Renal cortical epithelial cell (primary cell): ENCODE results near the gene GLS. TPM values are rescaled to one million over a fixed set of nuclear protein-coding genes. Genes with fewer than 3 reads are reported as not detected.
"Not testable (repeated sequence)": the region's sequence is repeated elsewhere in the genome, so short reads cannot be mapped to it uniquely, and the experiment has no call there.

Experiments
- DNase-seq: peaks from one replicate; pipeline ENCODE4 v3.0.0-alpha.2; 2011; ENCODE audit warnings: low read depth
- total RNA-seq: library from RNA; depleted of rRNA; stranded (reverse); fragments of >200 nt; gene quantifications from 2 replicates; pipeline ENCODE4 v1.2.3, GENCODE V29; 2014

Gene GLS
- total RNA-seq, 1 donor from 2014 or later, result 1,910 TPM

DNA sequence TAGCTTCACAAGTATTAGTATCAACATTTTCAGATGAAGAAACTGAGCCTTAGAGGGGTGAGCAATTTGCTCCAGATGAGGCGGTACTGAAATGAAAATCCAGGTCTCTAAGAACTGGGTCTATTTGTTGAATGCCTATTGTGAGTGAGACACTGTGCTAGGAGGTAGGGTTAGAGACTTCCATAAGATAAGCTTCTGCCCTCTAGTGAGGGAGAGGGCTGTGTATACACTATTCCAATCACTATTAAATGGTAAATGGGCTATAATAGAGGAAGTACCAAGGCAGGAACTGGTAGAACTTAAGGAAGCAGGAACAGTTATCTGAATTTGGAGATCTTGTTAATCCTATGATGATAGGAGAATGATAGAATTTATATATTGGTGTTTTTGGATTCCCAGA is 23.6 kb upstream of the GLS start:
- no peak for DNase-seq

DNA sequence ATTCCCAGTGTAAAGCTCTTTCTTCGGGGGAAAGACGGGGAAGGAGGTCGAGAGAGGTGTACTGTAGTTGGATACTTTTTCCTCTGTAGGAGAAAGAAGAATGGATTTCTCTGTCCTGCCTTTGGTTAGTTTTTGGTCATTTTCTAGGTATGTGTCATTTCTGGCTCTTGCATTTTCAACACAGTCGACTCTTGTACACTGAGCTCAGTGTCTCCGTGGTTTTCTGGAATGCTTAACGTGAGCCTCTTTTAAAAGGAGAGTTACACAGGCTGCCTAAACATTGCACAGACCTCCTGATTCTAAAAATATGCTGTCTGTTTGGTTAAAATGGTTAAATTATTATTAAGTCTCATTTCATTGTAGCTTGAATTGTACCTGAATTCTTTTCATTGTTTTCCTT is 21.8 kb upstream of the GLS start:
- peak; percentile 81 for DNase-seq

DNA sequence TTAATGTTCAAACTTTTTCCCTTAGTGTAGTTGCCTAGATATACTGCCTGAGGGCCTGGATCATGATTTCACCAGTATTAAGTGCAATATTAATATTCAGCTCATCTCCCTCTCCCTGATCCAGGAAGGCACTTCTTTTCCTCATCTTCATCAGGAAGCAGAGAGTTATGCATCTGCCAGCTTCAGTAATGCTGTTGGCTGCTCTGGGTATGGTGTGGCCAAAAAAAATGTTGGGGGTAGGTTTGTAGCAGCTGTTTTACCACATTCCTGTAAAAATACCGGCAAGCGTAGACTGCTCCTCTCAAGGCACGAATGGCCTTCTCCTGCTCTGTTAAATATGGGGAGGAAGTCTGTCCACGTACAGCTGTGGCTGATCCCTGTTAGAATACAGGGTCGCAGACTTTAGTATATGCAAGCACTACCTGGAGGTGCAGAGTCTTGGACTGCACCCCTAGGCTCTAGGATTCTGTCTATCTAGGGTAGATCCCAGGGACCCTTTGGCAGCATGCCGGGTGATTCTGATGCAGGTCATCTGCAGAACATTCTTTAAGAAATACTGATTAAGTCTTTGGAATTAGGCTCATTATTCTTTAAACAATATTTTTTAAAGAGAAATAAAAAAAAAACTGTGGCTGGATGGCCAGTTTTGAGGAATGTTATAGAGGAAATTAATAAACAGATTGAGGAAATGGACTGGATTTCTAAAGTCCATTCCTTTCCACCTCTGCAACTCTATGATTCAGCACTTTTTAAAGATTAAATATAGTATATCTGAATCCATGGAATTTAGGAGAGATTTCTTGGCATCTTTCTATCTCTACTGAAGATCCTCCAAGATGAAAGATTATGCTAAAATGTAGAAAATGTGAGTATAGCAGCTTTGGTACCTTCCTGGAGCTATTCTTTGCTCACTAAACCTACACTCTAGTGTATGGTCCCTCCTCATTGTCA is 21.0 kb upstream of the GLS start:
- DNase-seq, result peak; percentile 49

DNA sequence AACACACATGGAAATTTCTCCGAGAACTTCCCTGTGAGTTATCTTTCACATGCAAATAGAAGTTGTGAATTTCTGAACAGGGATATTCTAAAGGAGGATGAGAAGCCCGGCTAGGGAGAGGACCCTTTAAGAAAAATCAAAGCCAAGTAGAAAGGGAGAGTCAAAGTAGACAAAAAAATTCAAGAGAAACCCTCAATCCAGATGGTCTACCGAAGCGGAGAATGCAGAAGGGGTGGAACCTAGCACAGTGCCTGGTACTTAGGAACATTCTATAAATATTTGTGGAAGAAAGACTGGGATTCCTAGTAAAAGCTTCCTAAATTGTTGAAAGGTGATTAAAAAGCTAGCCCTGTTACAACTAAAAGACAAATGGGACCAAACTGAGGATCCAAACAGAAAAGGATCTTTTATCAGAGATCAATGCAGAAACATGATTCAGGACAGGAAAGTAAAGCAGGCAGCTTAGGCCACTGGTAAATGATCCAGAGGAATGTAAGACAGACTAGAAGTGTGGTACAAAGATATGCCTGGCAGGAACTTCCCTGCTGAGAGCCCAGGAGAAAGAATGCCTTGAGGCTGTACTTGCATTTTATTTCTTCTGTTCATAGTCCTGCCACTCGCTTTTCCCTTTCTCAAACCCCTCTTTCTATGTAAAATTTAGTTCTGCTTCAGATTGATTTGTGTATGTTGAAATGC is 19.5 kb upstream of the GLS start:
- DNase-seq, result peak; percentile 84

DNA sequence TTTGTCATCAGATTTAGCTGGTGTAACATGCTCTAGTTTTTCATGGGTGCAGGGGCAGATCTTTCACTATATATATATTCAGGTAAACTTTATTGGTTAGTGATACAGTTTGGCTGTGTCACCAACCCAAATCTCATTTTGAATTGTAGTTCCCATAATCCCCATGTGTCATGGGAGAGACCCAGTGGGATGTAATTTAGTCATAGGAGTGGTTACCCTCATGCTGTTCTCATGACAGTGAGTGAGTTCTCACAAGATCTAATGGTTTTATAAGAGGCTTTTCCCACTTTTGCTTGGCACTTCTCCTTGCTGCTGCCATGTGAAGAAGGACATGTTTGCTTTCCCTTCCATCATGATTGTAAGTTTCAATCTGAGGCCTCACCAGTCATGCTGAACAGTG is 18.5 kb upstream of the GLS start:
- not testable (repeated sequence) for DNase-seq

DNA sequence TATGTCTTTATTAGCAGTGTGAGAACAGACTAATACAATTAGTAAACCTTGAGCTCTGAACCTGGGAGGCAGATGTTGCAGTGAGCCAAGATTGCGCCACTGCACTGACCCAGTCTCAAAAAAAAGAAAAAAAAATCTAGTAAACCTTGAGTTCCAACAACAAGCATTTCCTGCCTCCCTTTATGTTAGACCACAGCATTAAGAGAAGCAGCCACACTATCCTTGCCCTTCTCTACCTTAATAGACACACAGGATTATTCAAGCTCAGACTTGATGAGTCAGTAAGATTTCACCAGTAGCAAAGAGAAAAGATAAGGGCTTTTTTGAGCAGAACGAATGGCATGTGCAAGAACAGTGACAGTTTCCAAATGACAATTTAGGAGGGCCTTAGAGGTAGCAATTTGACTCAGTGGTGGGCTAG is 18.0 kb upstream of the GLS start:
- peak; percentile 82 for DNase-seq

DNA sequence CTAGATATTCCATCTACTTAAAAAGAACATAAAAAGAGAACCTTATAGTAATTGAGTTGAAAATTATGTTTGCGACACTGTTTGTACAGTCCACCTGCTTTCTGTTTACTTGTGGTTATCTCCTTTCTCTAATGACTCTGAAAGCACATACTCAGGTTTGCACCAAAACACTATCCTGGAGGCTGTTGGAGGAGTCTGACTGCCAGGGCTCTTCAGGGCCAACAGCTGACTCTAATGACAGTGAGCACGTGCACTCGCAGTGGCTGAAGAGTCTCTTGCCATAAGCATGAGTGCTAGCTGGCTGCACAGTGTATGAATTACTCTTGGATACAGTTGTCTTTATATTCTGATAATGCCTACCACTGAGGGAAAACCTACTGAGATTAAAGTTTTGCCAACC is 16.7 kb upstream of the GLS start:
- DNase-seq, result no peak

DNA sequence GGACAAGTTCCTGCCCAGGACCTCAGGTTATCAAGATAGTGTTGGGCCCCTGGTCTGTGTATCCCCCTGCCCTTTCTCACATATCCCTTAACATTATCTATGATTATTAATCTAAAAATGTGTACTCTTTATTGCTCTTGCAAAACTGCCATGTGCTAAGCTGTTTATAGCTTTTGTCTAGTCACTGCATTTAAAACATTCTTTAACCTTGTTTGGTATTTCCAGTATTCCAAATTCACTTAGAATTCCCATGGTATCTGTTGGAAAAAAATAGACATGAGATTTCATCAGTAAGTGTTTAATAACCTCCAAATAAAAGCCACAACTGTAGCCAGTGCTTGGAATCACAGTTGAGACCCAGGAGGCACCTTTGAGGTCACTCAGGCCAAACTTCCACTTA is 16.2 kb upstream of the GLS start:
- DNase-seq, result peak; percentile 41

DNA sequence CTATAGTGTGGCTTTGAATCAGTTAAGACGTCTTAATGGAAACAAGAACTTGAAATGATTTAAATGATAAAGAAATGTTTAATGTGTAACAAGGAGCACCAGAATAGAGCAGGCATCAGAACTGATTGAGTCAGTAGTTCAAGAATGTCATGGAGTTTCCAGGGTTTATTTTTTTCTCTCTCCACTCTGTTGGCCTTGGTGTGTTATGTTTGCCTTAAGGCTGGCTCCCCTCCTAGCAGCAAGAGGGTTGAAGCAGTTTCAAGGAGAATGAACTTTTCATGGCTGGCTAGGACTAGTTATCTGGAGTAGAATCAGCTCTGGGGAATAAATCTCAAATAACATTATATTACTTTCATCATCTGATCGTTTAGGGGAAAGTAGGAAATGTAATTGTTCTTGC is 13.4 kb upstream of the GLS start:
- DNase-seq, result peak; percentile 95

DNA sequence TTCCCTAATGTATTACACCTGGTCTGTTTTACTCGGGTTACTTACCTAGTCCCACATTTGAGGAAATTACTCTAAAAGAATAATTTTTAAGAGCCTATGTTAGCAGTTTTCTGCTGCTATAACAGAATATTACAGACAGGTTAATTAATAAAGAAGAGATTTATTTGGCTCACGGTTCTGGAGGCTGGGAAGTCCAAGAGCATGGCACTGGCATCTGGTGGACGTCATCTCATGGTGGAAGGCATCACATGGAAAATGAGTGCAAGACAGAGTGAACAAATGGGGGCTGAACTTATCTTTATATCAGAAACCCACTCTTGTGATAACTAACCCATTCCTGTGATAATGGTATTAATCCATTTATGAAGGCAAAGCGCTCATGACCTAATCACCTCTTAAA is 12.8 kb upstream of the GLS start:
- no peak for DNase-seq

DNA sequence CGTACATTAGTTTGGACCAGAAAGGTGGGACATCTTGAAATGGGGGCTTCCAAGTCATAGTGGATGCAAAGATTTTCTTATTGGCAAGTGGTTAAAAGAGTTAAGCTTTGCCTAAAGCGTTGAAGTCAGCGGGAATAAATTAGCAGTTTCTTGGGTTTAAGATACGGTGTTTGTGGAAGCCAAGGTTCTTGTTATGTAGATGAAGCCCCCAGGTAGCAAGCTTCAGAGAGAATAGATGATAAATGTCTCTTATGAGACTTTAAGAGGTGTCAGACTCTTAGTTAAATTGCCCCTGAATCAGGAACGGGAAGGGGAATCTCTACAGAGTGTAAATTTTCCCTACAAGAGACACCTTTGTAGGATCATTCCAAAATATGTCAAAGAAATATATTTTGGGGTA is 10.9 kb upstream of the GLS start:
- no peak for DNase-seq

DNA sequence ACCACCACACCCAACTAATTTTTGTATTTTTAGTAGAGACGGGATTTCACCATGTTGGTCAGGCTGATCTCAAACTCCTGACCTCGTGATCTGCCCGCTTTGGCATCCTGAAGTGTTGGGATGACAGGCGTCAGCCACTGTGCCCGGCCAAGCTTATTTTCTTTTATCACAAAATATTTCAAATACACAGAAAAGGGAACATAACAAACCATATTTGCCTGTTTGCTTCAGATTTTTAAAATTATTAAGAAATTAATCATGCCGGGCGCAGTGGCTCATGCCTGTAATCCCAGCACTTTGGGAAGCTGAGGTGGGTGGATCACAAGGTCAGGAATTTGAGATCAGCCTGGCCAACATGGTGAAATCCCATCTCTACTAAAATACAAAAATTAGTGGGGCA is 7.2 kb upstream of the GLS start:
- not testable (repeated sequence) for DNase-seq

DNA sequence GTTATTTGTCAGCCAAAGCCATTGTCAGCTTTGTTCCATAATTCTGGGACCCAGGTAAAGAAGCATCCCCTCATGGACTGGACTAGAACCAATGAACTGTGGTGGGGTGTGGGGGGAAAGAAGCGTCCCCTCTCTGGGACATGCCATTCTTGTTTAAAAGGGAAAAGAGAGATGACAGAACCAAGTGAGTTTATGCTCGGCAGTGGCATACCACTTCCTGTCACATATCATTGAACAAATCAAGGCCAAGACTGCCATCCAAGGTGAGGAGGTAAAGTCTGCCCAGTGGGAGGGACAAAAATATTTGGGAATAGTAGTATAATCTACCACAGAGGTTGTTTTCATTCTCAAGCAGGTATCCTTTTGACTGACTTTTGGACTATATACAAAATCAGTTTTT is 4.7 kb upstream of the GLS start:
- DNase-seq, result no peak

DNA sequence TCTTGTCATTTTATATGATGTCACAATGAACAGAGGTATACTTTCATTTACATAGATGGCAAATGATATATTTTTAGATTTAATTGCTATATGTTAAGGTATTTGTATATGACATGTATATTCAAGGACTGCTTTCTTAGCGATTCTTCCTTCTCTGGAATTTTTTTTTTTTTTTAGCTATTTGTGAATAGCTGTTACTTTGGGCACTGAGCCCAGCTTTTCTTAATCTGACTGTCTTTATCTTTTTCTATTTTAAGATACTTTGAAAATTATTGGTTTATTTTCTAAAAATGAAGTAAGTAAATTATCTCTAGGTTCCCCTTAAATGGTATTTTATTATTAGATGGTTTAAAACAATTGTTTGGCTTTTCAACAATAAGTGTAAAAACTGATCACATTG is 4.0 kb upstream of the GLS start:
- DNase-seq, result no peak

DNA sequence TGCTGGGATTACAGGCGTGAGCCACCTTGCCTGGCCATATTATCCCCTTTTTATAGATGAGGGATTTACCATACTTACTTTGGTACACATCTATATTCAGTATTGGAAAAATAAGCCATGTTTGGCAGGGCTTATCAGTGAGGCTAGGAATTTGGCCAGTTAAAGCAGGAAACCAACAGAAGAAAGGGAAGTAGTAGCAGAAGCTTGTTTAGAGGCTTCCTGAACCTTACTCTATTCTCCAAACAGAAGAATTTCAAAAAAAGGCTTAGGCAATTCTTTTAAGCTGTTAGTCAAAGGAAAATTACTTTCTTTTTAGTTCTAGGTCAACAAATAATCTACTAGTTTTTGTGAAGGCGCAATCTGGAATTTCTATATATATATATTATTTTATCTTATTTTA is 3.2 kb upstream of the GLS start:
- DNase-seq, result no peak

DNA sequence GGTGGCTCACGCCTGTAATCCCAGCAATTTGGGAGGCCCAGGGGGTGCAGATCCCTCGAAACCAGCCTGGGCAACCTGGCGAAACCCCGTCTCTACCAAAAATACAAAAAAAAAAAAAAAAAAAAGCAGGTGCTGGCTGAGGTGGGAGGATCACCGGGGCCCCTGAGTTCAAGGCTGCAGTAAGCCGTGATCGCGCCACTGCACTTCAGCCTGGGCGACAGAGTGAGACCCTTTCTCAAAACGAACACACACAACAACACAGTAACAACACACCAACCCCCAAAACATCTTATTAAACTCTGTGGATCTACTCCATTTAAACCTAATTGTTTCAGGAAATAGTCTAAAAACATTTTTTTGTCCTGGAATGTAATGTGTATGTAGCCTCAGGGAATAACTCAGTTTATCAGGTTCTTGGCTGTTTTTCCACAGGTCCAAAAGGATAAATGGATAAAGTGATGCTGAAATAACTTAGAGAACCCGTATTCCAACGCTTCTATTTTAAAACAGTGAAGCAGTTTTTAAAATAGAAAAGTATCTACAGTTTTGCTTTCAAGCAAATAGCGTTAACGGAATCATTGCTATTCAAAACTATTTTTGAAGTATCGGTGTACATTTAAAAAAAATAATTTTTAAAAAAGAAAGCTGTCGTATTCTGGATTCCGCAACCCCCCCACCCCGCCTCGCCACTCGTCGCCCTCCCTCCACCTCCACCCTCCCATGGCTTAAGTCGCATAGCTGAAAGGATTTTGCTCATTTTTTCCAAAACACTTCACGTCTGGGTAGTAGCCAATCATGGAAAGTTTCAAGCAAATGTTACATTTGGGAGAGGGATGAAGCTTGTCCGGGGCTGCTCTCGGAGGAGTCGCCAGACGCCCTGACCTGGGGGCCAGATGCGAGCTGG is 895 bp upstream of the GLS start:
- DNase-seq, result peak; percentile 54

DNA sequence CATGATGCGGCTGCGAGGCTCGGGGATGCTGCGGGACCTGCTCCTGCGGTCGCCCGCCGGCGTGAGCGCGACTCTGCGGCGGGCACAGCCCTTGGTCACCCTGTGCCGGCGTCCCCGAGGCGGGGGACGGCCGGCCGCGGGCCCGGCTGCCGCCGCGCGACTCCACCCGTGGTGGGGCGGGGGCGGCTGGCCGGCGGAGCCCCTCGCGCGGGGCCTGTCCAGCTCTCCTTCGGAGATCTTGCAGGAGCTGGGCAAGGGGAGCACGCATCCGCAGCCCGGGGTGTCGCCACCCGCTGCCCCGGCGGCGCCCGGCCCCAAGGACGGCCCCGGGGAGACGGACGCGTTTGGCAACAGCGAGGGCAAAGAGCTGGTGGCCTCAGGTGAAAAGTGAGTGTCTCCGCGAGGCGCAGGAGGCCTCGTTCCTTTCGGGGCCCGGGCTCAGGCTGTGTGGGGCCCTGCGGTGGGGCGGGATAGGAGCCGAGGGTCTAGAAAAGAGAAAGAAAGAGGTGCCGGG is 520 bp downstream of the GLS start:
- DNase-seq, result no peak

DNA sequence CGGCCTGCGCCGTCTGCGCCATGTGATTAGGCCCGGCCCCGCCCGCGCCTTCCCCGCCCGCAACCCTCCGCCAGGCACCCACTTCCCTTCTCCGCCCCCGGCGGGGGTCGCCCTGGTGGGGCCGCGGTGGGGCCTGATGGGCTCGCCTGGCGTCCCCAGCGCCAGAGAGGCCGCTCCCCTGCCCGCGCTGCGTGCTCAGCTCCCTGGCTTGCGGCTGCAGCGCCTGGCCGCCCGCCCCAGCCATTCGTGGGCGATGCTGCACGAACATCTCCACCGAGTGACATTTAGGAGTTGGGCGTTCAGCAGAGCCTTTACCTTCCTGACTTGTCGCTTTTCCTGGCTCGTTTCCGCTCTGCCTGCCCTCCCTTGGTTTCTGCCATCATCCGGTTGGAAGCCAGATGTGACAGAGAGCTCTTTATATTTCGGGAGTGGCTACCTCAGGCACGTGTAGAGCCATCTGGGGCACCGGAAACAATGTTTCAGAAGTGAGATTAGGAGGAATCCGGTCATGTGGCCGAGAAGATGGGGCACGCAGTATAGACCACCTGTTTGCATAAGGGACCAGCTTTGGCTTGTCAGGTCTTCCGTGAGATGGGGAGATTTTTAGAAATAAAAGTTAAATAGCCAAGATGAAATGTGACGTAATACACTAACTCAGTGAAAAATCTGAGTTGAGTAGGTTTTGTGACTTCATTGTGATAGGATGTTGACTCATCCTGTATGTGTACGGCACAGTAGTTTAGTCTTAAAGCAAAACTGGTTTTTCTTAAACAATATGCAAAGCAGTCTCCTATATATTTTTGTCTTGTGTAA is 1.2 kb downstream of the GLS start:
- peak; percentile 64 for DNase-seq

DNA sequence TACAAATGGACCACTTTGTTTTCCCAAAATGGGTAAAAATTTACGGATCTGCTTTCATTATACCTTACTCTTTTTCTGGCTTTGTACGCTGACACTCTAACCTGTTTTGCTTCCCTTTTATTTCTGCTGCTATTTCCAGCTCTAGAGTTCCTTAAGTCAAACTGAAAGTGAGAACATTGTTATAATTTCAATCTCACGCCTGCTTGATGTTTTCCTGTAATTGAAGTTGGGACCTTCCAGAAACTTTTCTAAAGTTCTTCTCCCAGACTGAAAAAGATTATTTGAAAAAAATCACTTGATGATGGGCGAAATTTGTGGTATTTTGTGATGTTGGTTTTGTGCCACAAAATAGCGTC is 1.8 kb downstream of the GLS start:
- DNase-seq, result no peak

DNA sequence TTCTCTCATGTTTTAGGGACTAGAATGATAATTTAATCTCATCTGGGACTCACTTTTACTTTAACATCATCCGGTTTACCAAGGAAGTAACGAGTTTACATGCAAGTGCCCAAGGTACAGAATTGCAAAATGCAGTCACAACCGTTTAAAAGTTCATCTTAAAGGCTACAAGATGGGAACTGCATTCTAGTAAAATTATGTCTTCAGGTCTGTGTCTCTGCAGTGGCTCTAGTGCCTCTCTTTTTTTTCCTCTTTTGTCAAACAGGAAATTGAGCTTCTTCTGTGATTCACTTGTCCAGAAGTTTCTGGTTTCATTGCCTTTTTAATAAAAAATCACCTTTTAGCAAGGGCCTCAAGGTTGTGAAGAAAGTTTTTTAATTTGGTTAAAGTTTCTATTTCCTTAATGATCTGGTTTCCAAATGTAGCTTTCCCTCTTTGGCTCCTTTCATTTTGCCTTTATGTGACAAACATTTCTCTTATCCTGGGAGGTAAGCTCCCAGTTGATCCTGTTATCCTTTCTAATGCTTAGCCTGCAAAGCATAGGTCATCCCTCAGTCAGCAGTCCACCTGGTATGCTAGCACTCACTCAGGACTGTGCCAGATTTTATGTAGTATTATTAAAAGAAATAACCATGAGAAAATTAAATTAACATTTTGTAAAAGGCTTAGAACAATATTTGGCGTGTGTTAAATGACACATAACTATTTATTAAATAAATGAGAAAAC is 2.4 kb downstream of the GLS start:
- DNase-seq, result no peak
